Neural progenitor cell (in vitro differentiated cells): ENCODE data around the gene ESF1.

Source experiments
- EZH2phosphoT487 ChIP-seq: fragments of 200-600 bp; sonication (generic); IDR thresholded peaks from 2 replicates; pipeline ENCODE4 v1.6.1; 2017; ENCODE audit warnings: antibody characterized with exemption
- TF ChIP-seq, protein P1 (sequence below): fragments of 200-600 bp; sonication (generic); IDR thresholded peaks from 2 replicates; pipeline ENCODE4 v1.5.1; 2017; ENCODE audit warnings: antibody characterized with exemption, mild to moderate bottlenecking

DNA sequence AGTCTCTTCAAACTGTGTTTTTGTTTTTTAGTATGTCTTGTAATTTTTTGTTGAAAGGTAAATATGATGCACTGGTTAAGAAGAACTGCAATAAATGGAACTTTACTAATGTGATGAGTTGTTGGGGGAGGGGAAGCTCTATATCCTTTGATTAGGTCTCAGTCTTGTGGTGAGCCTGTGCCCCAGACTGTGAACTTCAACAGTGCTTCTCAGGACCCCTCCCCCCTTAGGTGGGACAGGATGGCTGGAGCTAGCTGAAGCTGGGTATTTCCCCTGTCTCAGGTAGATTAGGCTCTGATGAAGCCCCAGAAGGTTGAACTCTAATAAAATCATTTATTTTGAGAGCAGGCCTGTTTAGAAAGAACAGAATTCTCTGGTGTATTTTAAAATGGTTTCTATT is 114.6 kb downstream of the ESF1 start:
- TF ChIP-seq, protein P1, sequence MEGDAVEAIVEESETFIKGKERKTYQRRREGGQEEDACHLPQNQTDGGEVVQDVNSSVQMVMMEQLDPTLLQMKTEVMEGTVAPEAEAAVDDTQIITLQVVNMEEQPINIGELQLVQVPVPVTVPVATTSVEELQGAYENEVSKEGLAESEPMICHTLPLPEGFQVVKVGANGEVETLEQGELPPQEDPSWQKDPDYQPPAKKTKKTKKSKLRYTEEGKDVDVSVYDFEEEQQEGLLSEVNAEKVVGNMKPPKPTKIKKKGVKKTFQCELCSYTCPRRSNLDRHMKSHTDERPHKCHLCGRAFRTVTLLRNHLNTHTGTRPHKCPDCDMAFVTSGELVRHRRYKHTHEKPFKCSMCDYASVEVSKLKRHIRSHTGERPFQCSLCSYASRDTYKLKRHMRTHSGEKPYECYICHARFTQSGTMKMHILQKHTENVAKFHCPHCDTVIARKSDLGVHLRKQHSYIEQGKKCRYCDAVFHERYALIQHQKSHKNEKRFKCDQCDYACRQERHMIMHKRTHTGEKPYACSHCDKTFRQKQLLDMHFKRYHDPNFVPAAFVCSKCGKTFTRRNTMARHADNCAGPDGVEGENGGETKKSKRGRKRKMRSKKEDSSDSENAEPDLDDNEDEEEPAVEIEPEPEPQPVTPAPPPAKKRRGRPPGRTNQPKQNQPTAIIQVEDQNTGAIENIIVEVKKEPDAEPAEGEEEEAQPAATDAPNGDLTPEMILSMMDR, result no peak
- TF ChIP-seq EZH2phosphoT487, result no peak
